Transverse colon (tissue), 4 donors: ENCODE results near the gene LMOD2. TPM values are rescaled to one million over a fixed set of nuclear protein-coding genes. Genes with fewer than 3 reads are reported as not detected.

ENCODE experiments used
- DNase-seq: peaks from one replicate; pipeline ENCODE4 v3.0.0-alpha.2; 2019
- H3K27ac ChIP-seq, 4 donors: fragments of 200-600 bp; sonication (generic); 2 replicates each; pipeline ENCODE4 v1.5.1; 2016 to 2018; ENCODE audit warnings: inconsistent platforms in 4 of 4
- H3K27me3 ChIP-seq: fragments of 200-600 bp; sonication (generic); 2 replicates; pipeline ENCODE4 v1.5.1; 2017; ENCODE audit warnings: inconsistent platforms
- H3K36me3 ChIP-seq, 4 donors: fragments of 200-600 bp; sonication (generic); 2 replicates each; pipeline ENCODE4 v1.5.1; 2017 to 2019; ENCODE audit warnings: inconsistent platforms in 4 of 4
- H3K4me1 ChIP-seq, 4 donors: fragments of 200-600 bp; sonication (generic); 2 replicates each; pipeline ENCODE4 v1.5.1; 2017 to 2020; ENCODE audit warnings: inconsistent platforms in 4 of 4
- H3K4me3 ChIP-seq, 4 donors: fragments of 200-600 bp; sonication (generic); 1 replicate in 1 of 4; 2 replicates in 3 of 4; pipeline versions ENCODE4 v1.5.1 to v1.6.1; 2017 to 2019; ENCODE audit warnings: inconsistent platforms in 4 of 4
- H3K9me3 ChIP-seq, 2 donors: fragments of 200-600 bp; sonication (generic); 2 replicates each; pipeline ENCODE4 v1.5.1; 2017 to 2019; ENCODE audit warnings: inconsistent platforms in 2 of 2
- CTCF ChIP-seq, 5 experiments: fragments of 200-600 bp in 3 of 5; fragments of 450-650 bp in 2 of 5; sonication (generic) in 3 of 5; IDR thresholded peaks; 1 replicate in 2 of 5; 2 replicates in 3 of 5; pipeline ENCODE4 v1.5.1; 2016 to 2017; ENCODE audit warnings: antibody characterized with exemption in 5 of 5, inconsistent platforms in 3 of 5, mild to moderate bottlenecking in 2 of 5, moderate library complexity in 1 of 5
- EP300 ChIP-seq: sonication (generic); formaldehyde crosslinking; IDR thresholded peaks from one replicate; pipeline ENCODE4 v1.6.1; 2017; ENCODE audit warnings: antibody characterized with exemption, low read depth
- POLR2A ChIP-seq: fragments of 450-650 bp; IDR thresholded peaks from one replicate; pipeline ENCODE4 v1.6.1; 2016; ENCODE audit warnings: antibody characterized with exemption, mild to moderate bottlenecking, moderate library complexity
- POLR2AphosphoS5 ChIP-seq, 3 donors: sonication (generic); formaldehyde crosslinking; IDR thresholded peaks; one replicate each; pipeline ENCODE4 v1.6.1; 2016; ENCODE audit warnings: antibody characterized with exemption in 3 of 3
- WGBS, 2 donors: methylation state at CpG; one replicate each; pipeline ENCODE4 v1.1.5; 2018; ENCODE audit warnings: low coverage in 1 of 2; 5-methylcytosine and 5-hydroxymethylcytosine counted together
- in situ Hi-C, 4 donors: fragments of 200-750 bp; cut with MboI; loops; one replicate each; pipeline versions ENCODE4 v1.15.0 to v1.15.1; 2017; ENCODE audit warnings: low sequenced_read_pairs in 3 of 4, low pct_ligation_motif_present in 1 of 4, low pct_unique_long_range_greater_than_20kb in 1 of 4
- intact Hi-C: fragments of 100-400 bp; cut with DNase I; formaldehyde crosslinking; loops from one replicate; pipeline ENCODE4 v1.15.1; 2023; ENCODE audit warnings: low total_unique reads
- total RNA-seq, 4 donors: library from RNA; depleted of rRNA; stranded (reverse); fragments of >200 nt; gene quantifications; one replicate each; pipeline ENCODE4 v1.1.0, GENCODE V29; 2016

LMOD2 gene, protein sequence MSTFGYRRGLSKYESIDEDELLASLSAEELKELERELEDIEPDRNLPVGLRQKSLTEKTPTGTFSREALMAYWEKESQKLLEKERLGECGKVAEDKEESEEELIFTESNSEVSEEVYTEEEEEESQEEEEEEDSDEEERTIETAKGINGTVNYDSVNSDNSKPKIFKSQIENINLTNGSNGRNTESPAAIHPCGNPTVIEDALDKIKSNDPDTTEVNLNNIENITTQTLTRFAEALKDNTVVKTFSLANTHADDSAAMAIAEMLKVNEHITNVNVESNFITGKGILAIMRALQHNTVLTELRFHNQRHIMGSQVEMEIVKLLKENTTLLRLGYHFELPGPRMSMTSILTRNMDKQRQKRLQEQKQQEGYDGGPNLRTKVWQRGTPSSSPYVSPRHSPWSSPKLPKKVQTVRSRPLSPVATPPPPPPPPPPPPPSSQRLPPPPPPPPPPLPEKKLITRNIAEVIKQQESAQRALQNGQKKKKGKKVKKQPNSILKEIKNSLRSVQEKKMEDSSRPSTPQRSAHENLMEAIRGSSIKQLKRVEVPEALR
- total RNA-seq = under 1 TPM in 1 of 4 donors, not detected in 3; 0.41 TPM

DNA sequence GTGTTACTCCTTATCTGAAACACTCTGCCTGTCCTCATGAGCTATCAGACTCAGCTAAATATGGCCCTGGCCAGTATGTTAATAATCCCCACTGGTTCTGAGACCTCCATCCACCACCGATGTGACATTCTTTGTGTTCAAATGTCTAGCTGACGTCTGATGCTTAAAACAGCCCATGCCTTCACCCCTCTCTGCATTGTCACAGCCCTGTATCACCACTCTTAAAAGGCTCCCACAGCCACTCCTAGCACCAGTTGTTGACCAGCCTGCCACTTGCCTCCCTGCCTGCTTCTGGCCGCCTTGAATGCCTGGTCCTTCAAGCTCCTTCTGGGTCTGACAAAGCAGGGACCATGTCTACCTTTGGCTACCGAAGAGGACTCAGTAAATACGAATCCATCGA lies at the start of gene LMOD2:
LMOD2 (plus strand) TSS at position 253 of the 400 bp plus-strand sequence; CDS start at position 351, 98 bp downstream.
- in situ Hi-C loops (no loop called here), intact Hi-C loops (no loop called here)
- no peak for DNase-seq
- no peak for TF ChIP-seq POLR2A
- no peak for TF ChIP-seq POLR2AphosphoS5 (IDR thresholded peaks at IDR 0.05)
- TF ChIP-seq EP300 = no peak
- TF ChIP-seq CTCF (IDR thresholded peaks at IDR 0.05) = no peak
- Histone ChIP-seq H3K36me3 (no peaks in the 10 kb centered on the region), H3K4me1 (no peaks in the 10 kb centered on the region), H3K27ac (no peak within 1 kb of the TSS), H3K4me3 (no peak within 1 kb of the TSS), H3K9me3 (no peaks in the 10 kb centered on the region), H3K27me3 (no peaks in the 10 kb centered on the region)
- WGBS, 2 donors = 80% methylated on average over 6 of the region's 6 CpGs; no CpG with 5 or more reads in 1 of the 2 donors

DNA sequence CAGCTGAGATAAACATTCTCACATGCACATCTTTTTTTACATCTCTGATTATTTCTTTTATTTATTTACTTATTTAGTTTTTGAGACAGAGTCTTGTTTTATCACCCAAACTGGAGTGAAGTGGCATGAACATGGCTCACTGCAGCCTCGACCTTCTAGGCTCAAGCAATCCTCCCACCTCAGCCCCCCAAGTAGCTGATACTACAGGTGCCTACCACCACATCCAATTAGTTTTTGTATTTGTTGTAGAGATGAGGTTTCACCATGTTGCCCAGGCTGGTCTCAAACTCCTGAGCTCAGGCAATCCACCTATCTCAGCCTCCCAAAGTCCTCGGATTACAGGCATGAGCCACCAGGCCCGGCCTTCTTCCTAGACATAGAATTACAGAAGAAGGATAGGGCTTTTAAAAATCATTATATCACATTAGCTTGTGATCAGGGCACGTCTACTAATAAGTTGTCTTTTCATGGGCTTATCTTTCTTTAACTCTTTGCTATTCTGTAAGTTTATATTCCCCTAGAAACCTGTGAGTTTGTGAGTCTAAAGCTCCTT lies 48.2 kb upstream of the LMOD2 start:
- in situ Hi-C loops = no loop called here
- Histone ChIP-seq H3K36me3 (no peaks in the 10 kb centered on the region), H3K9me3 (no peaks in the 10 kb centered on the region), H3K27ac (no peak overlapping the region), H3K4me3 (no peak overlapping the region), H3K27me3 (no peaks in the 10 kb centered on the region), H3K4me1 (no peaks in the 10 kb centered on the region)
- no peak for DNase-seq
- 73 to 81% methylated on average over 4 of the region's 4 CpGs for WGBS, 2 donors
- TF ChIP-seq EP300 (no peak), CTCF (IDR thresholded peaks at IDR 0.05) (no peak), POLR2A (no peak), POLR2AphosphoS5 (IDR thresholded peaks at IDR 0.05) (no peak)
- intact Hi-C loops = no loop called here

DNA sequence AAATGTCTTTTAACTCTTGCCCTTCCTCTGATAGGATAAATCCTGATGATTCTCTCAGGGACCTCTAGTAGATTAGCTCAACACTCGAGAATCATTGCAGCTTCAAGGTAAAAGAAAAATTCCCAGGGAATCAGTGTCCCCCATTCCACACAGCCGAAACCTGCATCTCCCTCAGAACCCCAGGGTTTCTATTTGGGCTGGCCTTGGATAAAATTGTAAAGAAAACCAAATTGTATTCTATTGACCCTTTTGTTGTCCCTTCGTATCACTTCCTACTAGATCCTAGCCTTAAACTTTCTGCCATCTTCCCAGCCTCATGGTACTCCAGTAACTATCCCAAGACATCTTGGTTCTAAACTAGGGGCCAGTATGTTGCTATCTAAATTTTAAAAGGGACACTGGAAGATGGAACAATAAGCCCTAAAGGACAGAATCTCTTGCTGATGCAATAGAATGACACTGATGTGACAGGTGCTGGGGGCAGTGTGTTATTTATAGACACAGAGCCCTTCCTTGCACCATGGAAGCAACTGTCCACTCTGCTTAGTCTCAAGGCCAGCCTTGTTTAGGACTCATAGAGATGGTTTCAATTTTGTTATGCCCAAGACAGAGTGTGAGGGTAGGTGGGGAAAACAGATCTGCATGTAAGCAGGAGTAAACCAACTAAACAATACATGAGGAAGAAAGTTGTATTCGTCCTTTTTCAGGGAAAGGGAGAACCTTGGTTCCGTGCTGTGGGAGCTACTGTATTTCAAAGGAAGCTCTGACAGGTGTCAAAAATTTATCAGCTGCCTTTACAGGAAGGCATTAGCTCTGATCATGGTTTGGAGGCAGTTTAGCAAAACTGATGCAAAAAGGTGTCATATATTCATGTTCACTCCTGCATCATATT lies 46.4 kb upstream of the LMOD2 start:
- WGBS, 2 donors = 80 to 94% methylated on average over 3 to 5 of the region's 5 CpGs
- no peak overlapping the region for H3K27ac ChIP-seq
- TF ChIP-seq EP300 (no peak), POLR2A (no peak)
- H3K4me3 ChIP-seq = no peak overlapping the region
- H3K4me1 ChIP-seq = no peaks in the 10 kb centered on the region
- in situ Hi-C loops = no loop called here
- DNase-seq = no peak
- no peaks in the 10 kb centered on the region for H3K36me3 ChIP-seq
- intact Hi-C loops = no loop called here
- no peaks in the 10 kb centered on the region for H3K27me3 ChIP-seq
- H3K9me3 ChIP-seq = no peaks in the 10 kb centered on the region

GRCh38 chr7:123609883-123610239 lies 45.8 kb upstream of the LMOD2 start:
- Histone ChIP-seq H3K27me3 (no peaks in the 10 kb centered on the region), H3K4me1 (no peaks in the 10 kb centered on the region), H3K36me3 (no peaks in the 10 kb centered on the region), H3K4me3 (no peak overlapping the region), H3K9me3 (no peaks in the 10 kb centered on the region), H3K27ac (no peak overlapping the region)
- DNase-seq = no peak
- in situ Hi-C loops = no loop called here
- no peak for TF ChIP-seq POLR2AphosphoS5 (IDR thresholded peaks at IDR 0.05)
- TF ChIP-seq CTCF (IDR thresholded peaks at IDR 0.05) = no peak
- no peak for TF ChIP-seq POLR2A
- TF ChIP-seq EP300 = no peak
- WGBS, 2 donors = 76 to 94% methylated on average over 2 of the region's 2 CpGs
- intact Hi-C loops = no loop called here
